Urothelium cell line (cell line): Measurements from ENCODE around the gene CEBPA.

Source experiments
- DNase-seq: peaks from one replicate; pipeline ENCODE4 v3.0.0; 2011; ENCODE audit warnings: low spot score, mixed read lengths
- FAIRE-seq: peaks from 2 replicates; lab custom pipeline; 2011; peaks lifted over from hg19 to GRCh38; lab: Jason Lieb, UNC

Gene CEBPA

DNA sequence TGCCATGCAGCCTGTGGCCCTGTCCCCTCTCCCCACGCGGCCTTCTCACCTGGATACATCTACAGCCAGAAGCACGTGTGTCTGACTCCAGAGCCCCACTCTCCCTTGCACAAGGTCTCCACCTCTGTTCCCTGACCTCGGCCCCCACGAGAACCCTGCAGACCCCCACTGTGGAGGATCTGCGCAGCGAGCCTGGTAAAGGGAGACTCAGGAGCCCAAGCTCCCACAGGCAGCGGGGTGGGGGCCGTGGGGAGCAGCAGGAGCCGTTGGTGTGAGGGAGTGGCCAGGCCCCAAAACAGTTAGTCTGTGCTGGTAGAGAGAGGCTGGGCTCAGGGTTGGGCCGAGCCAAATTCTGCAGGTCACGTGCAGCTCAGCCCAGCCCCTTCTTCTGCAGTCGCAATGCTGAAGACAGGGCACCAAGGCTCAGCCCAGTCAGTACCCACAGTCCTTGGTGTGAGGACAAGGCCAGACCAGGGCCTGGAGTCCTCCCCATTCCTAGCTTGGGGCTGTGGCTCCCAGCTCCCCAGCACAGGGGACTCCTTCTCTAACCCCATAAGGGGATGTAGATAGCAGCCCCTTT lies 48.0 kb downstream of the CEBPA start:
- FAIRE-seq, result no peak
- DNase-seq, result no peak

DNA sequence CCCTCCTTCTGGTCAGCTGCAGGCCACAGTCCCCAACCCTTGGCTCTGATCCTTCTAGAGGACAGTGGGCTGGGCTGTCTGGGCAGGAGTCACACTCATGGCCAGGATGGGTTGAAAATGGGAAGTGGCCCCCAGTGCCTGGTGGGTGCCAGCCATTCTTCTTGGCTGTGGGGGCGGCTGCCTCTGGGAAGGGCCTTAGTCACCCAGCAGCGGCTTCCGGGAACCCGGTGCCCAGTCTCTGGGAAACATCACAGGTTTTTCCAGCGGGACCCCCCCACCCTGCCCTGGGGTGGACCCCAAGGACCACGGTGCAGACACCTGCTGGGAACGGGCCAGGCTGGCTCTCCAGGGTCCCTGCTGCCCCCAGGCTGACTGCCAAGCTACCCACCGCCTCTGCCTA lies 49.4 kb downstream of the CEBPA start:
- no peak for DNase-seq

DNA sequence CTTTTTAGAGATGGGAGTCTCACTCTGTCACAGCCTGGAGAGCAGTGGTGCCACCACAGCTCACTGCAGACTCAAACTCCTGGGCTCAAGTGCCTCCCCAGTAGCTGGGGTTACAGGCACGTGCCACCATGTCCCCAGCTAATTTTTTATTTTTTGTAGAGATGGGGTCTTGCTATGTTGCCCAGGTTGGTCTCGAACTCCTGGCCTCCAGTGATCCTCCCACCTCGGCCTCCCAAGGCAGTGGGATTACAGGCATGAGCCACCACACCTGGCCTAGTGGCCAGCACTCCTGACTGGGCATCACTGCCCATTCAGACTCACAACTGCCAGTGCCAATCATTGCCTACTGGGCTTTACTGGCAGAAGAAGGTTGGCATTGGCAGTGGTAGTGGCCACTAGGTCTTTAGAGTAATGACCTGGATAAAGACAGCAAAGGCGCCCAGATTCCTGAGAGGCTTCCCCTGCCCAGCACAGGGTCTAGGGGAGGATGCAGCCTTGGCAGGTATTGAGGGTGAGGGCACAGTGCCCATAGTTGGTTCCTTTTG lies 49.8 kb downstream of the CEBPA start:
- FAIRE-seq, result no peak

More for the DNA sequence above, 49.4 kb downstream of the CEBPA start:
- FAIRE-seq, result no peak

DNA sequence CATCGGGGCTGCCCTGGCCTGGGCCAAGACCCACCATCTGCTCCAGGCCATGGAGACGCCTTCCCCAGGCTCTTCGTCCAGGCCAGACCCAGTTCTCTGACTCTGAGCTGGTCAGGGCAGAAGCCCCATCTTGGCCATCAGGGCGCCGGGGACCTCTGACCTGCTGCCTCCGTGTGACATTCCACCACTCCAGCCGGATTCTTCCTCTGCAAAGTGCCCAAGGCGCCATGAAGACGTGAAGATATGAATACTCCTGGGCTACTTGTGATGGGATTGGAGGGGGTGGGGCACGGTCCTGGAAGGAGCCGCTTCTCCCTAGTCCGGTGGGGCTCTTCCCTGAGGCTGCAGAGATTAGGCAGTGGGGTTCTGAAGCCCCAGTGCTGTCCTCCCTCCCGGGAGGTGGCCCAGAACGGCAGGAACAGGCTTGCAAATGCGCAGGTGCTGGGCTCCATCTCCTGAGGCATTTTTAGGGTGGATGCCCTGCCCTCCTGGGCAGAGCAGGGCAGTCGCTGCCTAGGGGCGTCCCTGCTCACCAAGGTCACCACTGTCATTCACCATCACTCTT lies 50.7 kb downstream of the CEBPA start:
- no peak for DNase-seq
- FAIRE-seq, result no peak

More for the DNA sequence above, 49.8 kb downstream of the CEBPA start:
- DNase-seq, result no peak

DNA sequence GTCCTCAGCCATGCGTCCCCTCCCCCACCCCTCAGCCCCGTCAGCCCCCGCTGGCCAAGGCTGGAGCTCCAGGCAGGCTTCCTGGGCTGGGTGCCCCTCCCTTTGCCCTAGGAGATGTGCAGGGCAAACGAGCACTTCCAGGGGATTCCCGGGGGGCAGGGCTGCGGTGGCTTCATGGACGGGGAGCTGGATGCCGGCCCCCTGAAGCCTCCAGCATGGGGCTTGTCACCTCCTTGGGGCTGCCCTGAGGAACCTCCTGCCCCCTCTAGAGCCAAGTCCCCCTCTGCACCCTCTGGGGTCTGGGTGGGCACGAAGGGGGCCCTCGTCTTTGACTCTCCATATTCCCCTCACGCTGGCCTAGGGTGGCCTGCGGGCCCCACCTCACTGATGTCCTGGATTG lies 51.3 kb downstream of the CEBPA start:
- DNase-seq (no peak), FAIRE-seq (no peak)

DNA sequence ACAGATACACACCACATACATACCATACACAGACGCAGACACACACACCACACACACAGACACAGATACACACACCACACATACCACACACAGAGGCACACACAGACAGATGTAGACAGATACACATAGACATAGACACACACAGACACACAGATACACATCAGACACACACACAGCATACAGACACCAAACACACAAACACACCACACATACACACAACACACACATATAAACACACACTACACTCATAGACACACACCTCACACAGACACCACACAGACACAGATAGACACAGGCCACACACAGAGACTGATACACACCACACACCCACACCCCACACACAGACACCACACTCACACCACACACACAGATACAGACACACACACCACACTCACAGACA lies 51.8 kb downstream of the CEBPA start:
- no peak for DNase-seq
- FAIRE-seq, result no peak
